Measurements from ENCODE around the gene MMADHC.
"Not testable (repeated sequence)": the region's sequence is repeated elsewhere in the genome, so short reads cannot be mapped to it uniquely, and the experiment has no call there.

MMADHC gene

DNA sequence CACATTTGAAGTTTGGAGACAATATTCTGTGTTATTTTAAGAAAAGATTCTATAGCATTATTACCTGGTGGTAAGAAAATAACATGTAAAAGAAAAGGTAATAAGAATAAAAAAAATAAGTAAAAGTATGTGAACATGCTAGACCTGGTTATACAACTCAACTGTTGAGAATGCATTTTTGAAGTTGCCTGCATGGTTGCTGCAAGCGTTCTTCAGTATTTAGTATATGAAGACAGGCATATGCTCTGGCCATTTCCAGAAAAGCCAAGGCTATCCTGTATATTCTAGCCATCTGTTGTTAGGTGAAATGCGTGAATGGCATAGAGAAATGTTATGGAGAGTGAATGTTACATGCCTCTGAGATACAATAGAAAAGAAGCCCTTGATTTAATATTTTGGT is 6.8 kb upstream of the MMADHC start:
- DNase-seq: no peak

DNA sequence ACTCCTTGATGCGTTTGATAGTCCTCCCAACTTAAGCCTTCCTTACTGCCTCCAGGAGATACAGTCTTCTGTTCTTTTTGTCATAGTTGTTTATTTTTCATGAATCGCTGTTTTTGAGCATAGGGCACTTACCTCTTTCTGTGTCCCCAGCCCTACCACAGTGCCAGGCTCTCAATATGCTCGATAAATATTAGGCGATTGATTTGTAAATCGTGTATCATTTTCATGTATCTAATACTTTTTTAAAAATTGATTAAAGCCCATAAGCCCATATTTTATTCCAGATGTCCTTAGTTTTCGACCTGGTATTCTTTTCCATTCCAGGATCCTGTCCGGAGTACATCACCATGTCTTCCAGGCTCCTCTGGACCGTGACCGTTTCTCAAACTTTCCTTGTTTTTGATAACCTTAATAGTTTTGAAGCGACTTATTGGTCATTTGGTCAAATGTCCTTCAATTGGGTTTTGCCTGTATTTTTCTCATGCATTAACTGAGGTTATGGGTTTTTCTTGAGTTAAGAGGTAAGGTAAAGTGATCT is 444 bp upstream of the MMADHC start:
- DNase-seq: no peak

DNA sequence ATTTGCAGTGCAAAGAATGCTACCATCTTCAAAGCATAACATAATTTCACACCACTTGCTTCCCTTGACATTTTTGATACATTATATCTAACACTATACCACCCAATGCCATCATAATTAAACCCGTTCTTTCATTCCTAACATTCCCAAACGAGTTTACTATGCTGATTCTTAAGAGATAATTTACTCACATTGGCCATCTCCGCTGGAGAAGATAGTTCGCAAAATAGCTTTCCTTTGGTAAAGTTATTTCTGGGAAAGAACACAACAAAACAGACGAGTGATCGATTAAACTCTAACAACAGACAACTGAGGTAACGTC is 716 bp downstream of the MMADHC start:
- DNase-seq: no peak

DNA sequence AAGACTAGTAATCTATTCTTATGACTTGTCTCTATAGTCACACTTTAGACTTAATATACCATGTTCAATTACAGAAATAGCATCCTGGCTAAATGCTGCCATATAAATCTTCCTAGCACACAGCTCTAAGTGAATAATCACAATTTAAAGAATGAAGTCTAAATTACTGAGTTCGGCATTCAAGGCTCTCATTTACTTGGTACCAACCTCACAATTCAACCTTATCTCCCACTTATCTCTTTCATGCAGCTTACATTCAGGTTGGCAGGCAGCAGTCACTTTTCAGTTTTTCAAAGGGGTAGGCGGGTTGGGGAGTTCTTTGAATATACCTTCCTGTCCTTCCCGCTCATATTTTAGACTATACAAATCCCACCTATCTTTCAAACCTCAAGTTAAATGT is 1.5 kb downstream of the MMADHC start:
- DNase-seq: no peak

GRCh38 chr2:149585166-149585885 is 2.2 kb downstream of the MMADHC start:
- no peak for DNase-seq

- DNase-seq: no peak
Observed at GRCh38 chr2:149579972-149580882, 7.3 kb downstream of the MMADHC start.

DNA sequence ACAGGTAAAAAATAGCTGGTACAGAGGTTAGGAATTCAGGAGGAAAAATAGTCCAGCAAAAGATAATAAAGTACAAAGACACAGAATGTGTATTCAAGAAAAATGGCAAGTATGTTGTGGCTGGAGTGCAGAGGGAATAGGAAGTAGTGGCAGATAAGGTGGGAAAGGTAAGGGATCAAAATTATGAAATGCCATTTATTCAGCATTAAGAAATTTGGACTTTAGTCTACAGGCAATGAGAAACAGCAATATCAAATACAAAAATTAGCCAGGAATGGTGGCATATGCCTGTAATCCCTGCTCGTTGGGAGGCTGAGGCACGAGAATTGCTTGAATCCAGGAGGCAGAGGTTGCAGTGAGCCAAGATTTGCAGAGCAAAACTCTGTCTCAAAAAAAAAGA is 10.3 kb downstream of the MMADHC start:
- no peak for DNase-seq

DNA sequence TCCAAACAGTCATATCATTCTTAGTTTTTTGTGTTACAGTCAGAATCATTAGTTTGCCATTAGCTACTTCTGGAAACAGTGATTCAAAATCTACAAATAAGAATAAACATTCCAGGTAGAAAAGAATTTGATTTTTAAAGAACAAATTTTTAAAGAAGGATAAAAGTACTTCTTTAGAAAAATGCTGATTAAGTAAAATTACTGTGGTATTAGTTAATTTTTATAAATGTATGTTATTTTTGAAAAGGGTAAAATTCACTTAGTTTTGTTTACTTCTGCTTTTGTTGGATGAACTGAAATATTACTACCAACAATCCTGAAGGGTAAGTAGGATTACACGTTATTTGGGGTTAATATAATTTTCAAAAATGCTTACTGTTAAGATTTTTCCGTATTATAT is 11.8 kb downstream of the MMADHC start:
- DNase-seq: no peak

- DNase-seq: no peak
Observed at GRCh38 chr2:149575277-149575676, 12.3 kb downstream of the MMADHC start.

- DNase-seq: no peak
Observed at GRCh38 chr2:149573760-149574159, 13.8 kb downstream of the MMADHC start.

DNA sequence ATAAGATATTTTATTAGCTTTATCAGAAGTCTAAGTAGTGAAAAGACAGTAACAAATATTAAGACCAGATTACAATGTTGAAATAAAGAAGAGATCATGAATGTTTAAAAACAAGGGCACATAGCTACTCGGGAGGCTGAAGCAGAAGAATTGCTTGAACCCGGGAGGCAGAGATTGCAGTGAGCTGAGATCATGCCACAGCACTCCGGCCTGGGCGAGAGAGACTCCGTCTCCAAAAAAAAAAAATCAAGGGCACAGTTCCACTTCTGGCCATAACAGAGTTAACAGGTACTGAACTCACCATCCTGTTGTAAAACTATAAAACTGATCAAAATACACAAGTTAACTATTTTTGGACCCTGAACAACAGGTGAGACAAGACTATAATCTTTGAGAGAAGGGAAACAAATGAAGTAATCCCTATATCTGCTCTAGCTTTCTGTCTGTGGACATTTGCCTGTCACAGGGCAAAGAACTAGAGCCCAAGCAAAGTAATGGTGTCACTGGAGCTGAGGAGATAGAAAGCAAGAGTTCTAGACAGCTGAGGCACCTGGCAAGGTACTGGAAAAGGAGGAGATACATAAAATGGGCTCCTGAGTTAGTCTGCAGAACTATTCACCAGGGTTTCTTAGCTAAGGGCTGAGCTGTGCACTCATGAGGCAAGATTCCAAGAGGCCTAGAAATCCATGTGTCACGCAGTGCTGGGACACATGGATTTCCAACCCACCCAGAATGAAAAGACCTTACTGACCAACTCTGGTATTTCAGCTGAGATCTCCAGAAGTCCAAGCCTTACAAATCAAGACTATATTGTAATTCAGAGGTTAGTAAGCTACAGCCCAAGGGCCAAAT is 15.2 kb downstream of the MMADHC start:
- DNase-seq: no peak

DNA sequence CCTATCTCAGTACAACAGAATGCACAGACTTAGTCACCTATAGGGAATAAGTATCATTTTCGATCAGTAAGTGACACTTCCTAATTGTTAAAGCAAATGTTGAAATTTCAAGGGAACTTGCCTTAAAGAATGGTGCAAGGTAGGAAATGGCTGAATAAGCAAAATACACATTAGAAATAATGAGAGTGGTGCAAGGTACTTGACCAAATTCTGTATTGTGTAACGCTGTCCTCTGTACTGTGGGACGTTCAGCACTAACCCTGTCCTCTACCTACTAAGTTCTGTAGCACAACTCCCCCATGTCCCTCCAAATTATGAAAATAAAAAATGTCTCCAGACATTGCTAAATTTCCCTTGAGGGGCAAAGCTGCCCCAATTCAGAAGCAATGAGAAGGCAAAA is 19.4 kb downstream of the MMADHC start:
- no peak for DNase-seq

DNA sequence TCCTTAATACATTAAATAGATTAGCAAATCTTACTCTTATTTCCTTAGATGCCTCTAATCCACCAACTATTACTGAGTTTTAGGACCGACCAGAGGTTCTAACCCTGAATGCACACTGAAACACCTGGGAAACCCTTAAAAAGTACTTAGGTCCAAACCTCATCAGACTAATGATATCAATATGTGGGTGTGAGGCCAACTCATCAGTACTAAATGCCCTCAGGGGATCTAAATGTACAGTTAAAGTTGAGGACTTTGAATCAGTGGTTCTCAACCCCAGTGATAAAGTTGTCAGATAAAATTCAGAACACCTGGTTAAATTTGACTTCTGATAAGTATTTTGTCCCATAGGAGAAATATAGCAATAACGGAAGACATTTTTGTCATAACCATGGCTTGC is 20.9 kb downstream of the MMADHC start:
- no peak for DNase-seq

GRCh38 chr2:149565625-149566024 is 21.9 kb downstream of the MMADHC start:
- not testable (repeated sequence) for DNase-seq

GRCh38 chr2:149564983-149565382 is 22.6 kb downstream of the MMADHC start:
- DNase-seq: no peak

DNA sequence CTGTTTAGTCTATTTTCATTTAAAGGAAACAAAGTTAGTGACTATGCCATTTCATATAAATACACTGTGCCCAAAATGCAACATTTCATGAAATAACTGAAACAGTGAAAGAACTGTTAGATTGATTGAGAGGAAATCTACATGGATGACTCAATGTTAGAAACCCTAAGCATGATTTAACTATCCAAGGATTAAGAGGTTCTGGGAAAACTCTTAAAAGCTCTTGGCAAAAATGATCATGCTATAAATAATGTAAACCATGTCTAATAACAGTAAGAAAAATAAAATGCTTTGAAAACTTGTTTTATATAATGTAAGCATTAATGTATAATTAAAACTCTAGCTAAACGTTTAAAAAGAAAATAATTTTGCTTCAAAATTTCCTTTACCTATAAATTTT is 23.5 kb downstream of the MMADHC start:
- DNase-seq: no peak

DNA sequence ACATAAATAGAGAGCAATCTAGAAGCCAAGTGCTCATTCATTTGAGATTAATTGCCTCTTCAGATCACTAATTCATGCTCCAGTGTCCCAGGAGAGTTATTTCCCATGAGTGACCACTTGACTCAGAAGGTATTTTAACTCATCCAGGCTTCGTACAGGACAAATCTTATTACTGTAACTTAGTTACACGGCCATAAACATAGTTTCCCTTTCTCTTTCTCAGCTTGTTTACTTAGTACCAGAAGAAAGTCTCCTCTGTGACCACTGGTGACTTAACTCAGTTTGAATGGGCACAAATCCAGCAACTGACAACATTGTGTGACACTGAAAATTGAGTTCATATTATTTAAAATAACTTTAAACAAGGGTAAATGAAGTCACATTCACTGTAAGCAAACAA is 25.3 kb downstream of the MMADHC start:
- DNase-seq: no peak

- no peak for DNase-seq
Observed at GRCh38 chr2:149561309-149561926, 26.2 kb downstream of the MMADHC start.

DNA sequence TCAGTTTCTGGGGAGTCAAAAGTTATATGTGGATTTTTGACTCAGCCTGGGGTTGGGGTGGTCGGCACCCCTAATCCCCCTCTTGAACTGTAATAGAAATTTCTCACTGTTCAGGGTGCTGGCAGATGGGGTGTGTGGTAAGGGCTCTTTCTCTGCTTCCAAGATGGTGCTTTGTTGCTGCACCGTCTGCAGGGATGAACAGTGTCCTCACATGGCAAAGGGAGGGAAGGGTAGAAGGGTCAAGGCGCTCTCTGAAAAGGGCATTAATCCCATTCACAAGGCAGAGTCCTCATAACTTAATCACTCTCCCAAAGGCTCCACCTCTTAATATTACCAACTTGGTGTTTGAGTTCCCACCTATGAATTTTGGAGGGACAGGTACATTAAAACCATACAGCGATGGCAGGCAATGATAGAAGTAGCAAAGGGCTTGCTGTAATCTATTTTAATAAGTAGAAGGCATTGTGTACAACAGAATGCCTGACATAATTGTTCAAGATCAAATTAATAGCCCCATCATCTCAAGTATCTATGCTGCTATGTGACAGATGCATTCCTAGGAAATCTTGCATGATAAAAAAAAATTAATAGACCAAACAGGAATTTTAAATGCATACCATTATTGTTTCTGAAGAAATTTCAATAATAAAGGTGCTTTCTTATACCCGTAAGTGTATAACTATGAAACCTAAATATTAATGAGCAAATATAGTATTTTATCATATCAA is 28.1 kb downstream of the MMADHC start:
- DNase-seq: no peak

GRCh38 chr2:149556452-149556851 is 31.1 kb downstream of the MMADHC start:
- DNase-seq: no peak

DNA sequence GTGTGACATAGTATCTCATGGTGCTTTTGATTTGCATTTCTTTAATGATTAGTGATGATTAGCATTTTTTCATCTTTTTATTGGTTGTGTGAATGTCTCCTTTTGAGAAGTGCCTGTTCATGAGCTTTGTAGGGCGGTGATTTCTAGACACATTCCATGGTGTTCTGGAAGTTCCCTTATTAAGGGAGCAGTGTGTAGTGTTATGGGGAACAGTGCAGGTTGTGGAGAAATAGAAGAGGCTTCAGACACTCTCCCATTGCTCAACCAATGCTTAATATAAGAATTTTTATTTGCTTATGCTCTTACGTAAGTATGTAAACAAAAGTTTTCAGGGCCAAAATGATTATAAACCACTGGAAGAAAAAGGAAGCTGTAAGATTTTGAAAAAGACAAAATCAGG is 34.7 kb downstream of the MMADHC start:
- no peak for DNase-seq

DNA sequence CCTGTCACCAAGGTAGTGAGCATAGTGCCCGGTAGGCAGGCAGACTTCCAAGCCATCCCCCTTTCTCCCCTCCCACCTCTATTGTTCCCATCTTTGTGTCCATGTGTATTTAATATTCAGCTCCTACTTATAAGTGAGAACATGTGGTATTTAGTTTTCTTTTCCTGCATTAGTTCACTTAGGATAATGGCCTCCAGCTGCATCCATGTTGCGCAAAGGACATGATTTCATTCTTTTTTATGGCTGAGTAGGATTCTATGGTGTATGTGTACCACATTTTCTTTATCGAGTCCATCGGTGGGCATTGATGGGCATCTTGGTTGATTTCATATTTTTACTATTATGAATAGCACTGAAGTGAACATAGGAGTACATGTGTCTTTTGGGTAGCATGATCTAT is 35.3 kb downstream of the MMADHC start:
- no peak for DNase-seq
